NCI-H2227 (cell line): Measurements from ENCODE around the gene PRM1.

Source experiments
- DNase-seq: peaks from one replicate; lab custom pipeline; 2025; ENCODE audit not compliant: unreplicated experiment; lab: John Stamatoyannopoulos, UW

PRM1 gene

GRCh38 chr16:11239644-11240632, 41.2 kb downstream of the PRM1 start:
- no peak for DNase-seq

- no peak for DNase-seq
These were observed 42.6 kb downstream of the PRM1 start for GRCh38 chr16:11238272-11239202.

- DNase-seq, result no peak
These were observed 44.5 kb downstream of the PRM1 start for GRCh38 chr16:11236461-11237254.

GRCh38 chr16:11235703-11235991, 45.5 kb downstream of the PRM1 start:
- no peak for DNase-seq

- DNase-seq, result no peak
These were observed 46.0 kb downstream of the PRM1 start for GRCh38 chr16:11234884-11235702.

- DNase-seq, result no peak
These were observed 47.3 kb downstream of the PRM1 start for GRCh38 chr16:11233727-11234376.

GRCh38 chr16:11232852-11233726, 48.0 kb downstream of the PRM1 start:
- DNase-seq, result no peak

GRCh38 chr16:11232302-11232851, 48.8 kb downstream of the PRM1 start:
- no peak for DNase-seq

GRCh38 chr16:11231367-11231970, 49.7 kb downstream of the PRM1 start:
- no peak for DNase-seq
